H54 (cell line): ENCODE data around the gene KRTAP10-5.
"Not testable (repeated sequence)": the region's sequence is repeated elsewhere in the genome, so short reads cannot be mapped to it uniquely, and the experiment has no call there.

Source experiments
- DNase-seq: peaks from one replicate; pipeline ENCODE4 v3.0.0; 2011; ENCODE audit warnings: low spot score, mixed read lengths; ENCODE audit not compliant: insufficient read length
- FAIRE-seq: peaks from 3 replicates; lab custom pipeline; 2011; peaks lifted over from hg19 to GRCh38; lab: Jason Lieb, UNC
- POLR2A ChIP-seq: IDR thresholded peaks from 2 replicates; pipeline ENCODE4 v1.6.1; 2011; ENCODE audit warnings: low read depth, mild to moderate bottlenecking, low read length

Gene KRTAP10-5

DNA sequence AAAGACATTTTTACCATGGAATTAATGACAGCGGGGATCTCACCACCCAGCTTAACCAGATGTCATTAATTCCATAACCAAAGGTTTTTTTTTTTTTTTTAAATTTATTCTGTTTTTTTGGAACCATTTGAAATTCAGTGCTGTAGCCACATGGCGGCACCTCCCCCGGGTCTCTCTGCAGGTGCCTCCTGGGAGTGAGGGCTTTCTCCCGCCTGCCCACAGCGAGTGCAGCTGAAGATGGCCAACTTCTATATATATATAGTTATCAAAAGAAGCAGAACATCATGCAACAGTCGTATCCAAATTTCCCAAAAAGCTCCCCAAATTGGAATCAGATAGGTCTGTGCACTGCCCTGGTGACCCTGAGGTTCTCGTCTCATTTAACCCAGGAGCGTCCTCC, 35.1 kb upstream of the KRTAP10-5 start:
- FAIRE-seq (no peak), DNase-seq (no peak)
- no peak for TF ChIP-seq POLR2A

- DNase-seq (no peak), FAIRE-seq (no peak)
- TF ChIP-seq POLR2A = no peak
Observed at GRCh38 chr21:44614961-44615391, 34.6 kb upstream of the KRTAP10-5 start.

DNA sequence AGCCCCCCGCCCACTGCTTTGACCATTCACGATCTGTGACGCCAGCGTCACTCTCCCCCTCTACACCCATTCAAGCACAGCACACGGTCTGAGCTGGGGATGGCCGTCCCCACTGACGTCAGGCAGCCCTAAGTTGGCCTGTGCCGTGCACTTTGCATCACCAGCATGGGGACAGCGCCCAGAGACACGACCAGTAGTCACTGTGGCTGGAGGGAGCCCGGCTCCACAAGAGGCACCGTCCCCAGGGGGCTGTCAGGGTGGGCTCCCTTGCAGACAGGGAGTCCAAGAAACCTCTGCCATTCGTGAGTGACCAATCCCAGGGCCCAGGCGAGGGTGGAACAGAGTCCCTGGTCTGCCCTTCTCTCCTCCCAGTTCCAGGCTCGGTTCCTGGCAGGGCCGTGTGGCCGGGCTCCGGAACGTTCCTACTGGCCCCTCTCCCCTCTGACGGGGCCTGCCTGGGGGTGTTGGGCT, 33.8 kb upstream of the KRTAP10-5 start:
- no peak for FAIRE-seq
- no peak for TF ChIP-seq POLR2A
- no peak for DNase-seq

DNA sequence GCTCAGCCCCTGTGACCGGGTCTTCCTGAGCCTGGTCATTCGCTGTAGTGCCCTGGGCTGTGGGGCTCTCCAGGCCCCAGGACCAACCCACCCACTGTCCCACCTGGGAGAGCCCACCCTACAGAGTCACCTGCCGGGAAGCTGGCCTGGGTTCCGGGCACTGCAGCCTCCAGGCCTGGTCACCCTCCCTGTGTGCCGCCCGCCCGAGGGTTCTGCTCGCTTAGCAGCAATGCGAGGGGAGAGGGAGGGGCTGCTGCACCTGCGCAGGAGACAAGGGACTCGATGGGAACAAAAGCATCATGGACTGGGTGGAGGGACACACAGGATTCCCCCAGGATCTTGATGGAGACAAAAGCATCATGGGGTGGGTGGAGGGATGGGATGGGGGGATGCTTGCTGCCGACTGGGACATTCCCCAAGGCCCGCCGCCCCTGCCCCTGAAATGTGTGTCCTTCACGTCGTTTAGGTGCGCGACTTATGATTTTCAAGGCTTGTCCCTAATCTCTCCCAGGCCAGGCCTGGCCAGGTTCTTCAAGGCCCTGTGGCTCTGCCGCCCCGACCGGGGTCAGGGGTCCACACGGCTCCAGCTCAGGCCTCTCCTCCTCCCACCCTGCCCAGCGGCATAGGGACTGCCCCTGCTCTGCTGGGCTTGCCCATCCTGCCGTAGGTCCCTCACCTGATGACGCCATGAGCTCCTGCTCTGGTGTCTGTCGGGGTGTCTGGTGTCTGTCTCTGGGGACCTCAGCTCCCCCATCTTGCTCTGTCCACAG, 33.2 kb upstream of the KRTAP10-5 start:
- DNase-seq (no peak), FAIRE-seq (no peak)
- no peak for TF ChIP-seq POLR2A

DNA sequence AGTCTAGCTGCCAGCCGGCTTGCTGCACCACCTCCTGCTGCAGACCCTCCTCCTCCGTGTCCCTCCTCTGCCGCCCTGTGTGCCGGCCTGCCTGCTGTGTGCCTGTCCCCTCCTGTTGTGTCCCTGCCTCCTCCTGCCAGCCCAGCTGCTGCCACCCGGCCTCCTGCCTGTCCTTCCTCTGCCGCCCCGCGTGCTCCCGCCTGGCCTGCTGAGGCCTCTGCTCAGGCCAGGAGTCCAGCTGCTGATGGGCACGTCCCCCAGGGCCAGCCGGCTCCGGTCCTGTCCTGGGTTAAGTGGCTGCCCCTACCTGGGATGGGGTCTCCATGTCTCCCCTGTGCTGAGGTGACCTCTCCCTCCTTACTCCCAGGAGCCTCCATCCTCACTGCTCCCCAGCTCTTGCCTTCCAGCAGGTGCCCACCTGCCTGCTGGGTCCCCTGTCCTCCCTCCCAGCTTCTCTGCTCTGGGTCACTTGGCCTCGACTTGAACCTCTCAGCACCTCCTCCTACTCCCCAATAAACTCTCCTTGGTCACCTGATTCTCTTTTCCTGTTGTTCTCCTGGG, 32.3 kb upstream of the KRTAP10-5 start:
- TF ChIP-seq POLR2A = no peak
- FAIRE-seq (no peak), DNase-seq (no peak)

DNA sequence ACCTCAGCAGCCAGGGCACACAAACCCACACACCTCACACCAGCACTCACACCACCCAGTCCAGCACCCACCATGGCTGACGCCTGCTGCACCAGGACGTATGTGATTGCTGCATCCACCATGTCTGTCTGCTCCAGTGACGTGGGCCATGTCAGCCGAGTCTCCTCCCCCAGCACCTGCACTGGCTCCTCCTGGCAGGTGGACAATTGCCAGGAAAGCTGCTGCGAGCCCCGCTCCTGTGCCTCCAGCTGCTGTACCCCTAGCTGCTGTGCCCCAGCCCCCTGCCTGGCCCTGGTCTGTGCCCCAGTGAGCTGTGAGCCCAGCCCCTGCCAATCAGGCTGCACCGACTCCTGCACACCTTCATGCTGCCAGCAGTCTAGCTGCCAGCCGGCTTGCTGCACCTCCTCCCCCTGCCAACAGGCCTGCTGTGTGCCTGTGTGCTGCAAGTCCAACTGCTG, 31.7 kb upstream of the KRTAP10-5 start, which contains the start of gene KRTAP10-8:
Gene KRTAP10-8 (plus strand): TSS at position 51 of the 458 bp plus-strand sequence. CDS start 22 bp downstream, at position 73.
- TF ChIP-seq POLR2A = no peak
- FAIRE-seq (no peak), DNase-seq (no peak)

DNA sequence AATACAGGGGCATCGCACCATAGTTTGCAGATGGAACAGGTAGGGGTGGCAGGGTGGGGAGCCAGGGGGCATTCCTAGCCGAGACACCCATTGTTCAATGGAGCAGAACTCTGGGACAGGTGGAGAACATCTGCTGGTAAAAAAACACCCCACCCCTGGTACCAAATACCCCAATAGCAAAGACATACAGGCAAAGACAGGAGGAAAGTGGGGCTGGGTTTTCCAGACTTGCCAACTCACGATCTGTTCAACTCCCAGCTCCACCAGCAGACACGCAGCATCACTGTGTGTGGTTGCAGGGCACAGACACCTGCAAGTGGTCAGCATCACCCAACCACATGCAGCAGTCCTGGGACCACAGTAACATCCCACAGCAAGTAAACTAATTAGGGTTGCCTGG, 31.1 kb upstream of the KRTAP10-5 start:
- DNase-seq = no peak
- FAIRE-seq = no peak
- no peak for TF ChIP-seq POLR2A

GRCh38 chr21:44610157-44610843, 29.9 kb upstream of the KRTAP10-5 start:
- not testable (repeated sequence) for FAIRE-seq, DNase-seq

GRCh38 chr21:44609193-44609592, 28.8 kb upstream of the KRTAP10-5 start:
- FAIRE-seq (no peak), DNase-seq (no peak)
- no peak for TF ChIP-seq POLR2A

DNA sequence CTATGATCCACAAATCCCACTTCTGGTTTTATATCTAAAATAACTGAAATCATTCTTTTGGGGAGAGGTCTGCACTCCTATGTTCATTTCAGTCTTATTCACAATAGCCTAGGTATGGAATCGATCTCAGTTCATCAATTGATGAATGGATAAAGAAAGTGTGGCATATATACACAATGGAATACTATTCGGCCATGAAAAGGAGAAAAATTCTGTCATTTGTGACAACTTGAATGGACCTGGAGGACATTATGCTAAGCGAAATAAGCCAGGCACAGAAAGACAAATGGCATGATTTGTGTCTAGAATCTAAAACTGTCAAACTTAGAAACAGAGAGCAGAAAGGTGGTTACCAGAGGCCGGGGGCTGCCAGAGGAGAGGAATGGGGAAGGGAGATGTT, 26.1 kb upstream of the KRTAP10-5 start:
- no peak for TF ChIP-seq POLR2A
- no peak for DNase-seq
- no peak for FAIRE-seq

- DNase-seq (no peak), FAIRE-seq (no peak)
- no peak for TF ChIP-seq POLR2A
Observed at GRCh38 chr21:44603911-44604310, 23.5 kb upstream of the KRTAP10-5 start.

DNA sequence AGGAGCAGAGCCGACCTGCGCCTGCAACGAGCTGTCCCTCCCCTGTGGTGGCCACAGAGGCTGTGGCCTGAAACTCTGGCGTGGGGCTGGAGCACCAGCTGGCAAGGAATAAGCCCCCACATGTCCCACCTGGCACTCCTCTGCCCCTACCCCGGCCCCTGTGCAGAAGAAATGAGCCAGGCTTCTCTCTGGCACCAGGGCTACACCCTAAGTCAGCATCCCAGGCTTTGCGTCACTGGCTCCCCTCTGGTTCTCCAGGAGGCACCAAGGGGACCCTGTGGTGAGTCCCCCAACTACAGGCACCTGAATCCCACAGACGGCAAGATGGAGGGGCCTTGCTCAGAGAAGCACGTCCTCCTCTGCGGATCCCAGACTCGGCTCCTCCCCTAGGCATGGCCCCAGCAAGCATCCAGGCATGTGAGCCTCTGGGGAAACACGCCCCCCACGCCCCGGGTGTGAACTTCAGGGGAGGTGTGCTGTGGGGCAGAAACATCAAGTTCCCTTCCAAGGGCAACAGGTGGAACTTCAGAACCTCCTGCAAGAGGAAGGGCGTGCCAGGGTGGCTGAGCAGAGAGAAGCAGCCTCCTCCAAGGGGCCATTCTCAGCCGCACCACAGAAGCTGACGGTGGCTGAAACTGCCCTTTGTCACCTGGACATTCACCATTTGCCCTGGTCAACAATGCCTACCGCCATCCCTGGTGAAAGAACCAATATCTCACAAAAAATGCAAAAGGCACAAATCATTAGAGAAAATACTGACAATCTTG, 22.9 kb upstream of the KRTAP10-5 start:
- no peak for DNase-seq
- no peak for FAIRE-seq
- no peak for TF ChIP-seq POLR2A

- no peak for TF ChIP-seq POLR2A
- no peak for DNase-seq
- no peak for FAIRE-seq
Observed at GRCh38 chr21:44602463-44602850, 22.1 kb upstream of the KRTAP10-5 start.
